ENCODE results near the gene EEF2KMT.

Gene EEF2KMT

GRCh38 chr16:5071341-5071680, 26.3 kb downstream of the EEF2KMT start:
- no peak for DNase-seq (ENCODE audit: insufficient read length, low spot score)
- no peak for TF ChIP-seq CTCF (IDR thresholded peaks at IDR 0.05; ENCODE audit: insufficient read depth, missing control alignments)
- no peak for FAIRE-seq

- DNase-seq (ENCODE audit: insufficient read length, low spot score) = no peak
- FAIRE-seq = no peak
- no peak for TF ChIP-seq CTCF (IDR thresholded peaks at IDR 0.05; ENCODE audit: insufficient read depth, missing control alignments)
Measured at GRCh38 chr16:5070431-5071186, 27.0 kb downstream of the EEF2KMT start.

GRCh38 chr16:5069854-5070253, 27.7 kb downstream of the EEF2KMT start:
- no peak for DNase-seq (ENCODE audit: insufficient read length, low spot score)
- no peak for FAIRE-seq
- no peak for TF ChIP-seq CTCF (IDR thresholded peaks at IDR 0.05; ENCODE audit: insufficient read depth, missing control alignments)

GRCh38 chr16:5069048-5069447, 28.5 kb downstream of the EEF2KMT start:
- no peak for FAIRE-seq
- no peak for DNase-seq (ENCODE audit: insufficient read length, low spot score)
- TF ChIP-seq CTCF (IDR thresholded peaks at IDR 0.05; ENCODE audit: insufficient read depth, missing control alignments) = no peak

GRCh38 chr16:5066511-5066910, 31.1 kb downstream of the EEF2KMT start:
- no peak for TF ChIP-seq CTCF (IDR thresholded peaks at IDR 0.05; ENCODE audit: insufficient read depth, missing control alignments)
- FAIRE-seq (no peak), DNase-seq (ENCODE audit: insufficient read length, low spot score) (no peak)

GRCh38 chr16:5065813-5066212, 31.8 kb downstream of the EEF2KMT start, which contains the start of gene C16orf89:
TSS of gene C16orf89 (minus strand) at chr16:5065956. CDS start at chr16:5065908, 48 bp downstream.
- no peak for DNase-seq (ENCODE audit: insufficient read length, low spot score)
- no peak for TF ChIP-seq CTCF (IDR thresholded peaks at IDR 0.05; ENCODE audit: insufficient read depth, missing control alignments)
- no peak for FAIRE-seq

- FAIRE-seq = no peak
- DNase-seq (ENCODE audit: insufficient read length, low spot score) = no peak
- TF ChIP-seq CTCF (IDR thresholded peaks at IDR 0.05; ENCODE audit: insufficient read depth, missing control alignments) = no peak
Measured at GRCh38 chr16:5065326-5065725, 32.3 kb downstream of the EEF2KMT start.

Data from D721Med (cell line).